ENCODE measurements around the gene TMEM185B.

The TMEM185B gene

DNA sequence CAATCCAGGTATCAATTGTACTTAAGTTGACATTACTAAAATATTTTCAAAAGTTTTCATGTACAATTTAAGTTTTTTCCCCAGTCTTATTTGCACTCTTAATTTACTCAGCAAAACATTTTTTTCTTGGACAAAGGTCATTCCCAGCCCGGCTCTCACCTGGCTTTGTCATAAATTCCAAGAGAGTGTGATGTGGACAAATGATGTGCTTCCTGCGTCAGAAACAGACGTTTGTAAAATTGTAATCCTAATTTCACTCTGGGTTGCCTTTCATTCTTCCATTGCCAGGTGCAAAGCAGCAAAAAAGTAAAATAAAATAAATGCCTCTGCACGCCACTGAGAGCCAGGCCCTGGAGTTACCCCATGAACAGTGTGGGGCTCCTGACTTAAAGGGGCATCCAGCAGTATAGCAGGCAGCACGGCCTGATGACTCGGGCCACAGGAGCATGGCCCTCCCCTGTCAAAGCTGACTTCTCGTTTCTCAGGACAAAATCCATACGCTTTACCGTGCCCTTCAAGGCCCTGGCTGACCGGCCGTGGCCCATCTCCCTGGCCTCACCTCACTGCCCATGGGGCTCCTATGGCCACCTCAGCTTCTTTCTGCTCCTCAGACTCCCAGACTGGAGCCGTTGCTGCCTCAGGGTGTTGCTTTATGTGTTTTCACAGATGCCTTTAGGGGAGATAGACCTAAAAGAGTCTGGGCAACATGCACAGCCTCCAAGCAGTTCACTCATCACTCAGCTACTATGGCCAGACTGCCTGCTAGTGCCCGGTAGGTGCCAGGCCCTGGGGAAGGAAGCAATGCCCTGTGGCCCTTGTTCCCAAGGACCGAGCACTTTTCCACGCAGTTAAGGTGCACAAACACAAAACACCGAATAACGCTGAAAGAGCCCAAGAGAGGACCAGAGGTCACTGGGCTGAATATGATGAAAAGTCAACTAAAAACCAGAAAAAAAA, 7.6 kb upstream of the TMEM185B start:
- no peak for DNase-seq

DNA sequence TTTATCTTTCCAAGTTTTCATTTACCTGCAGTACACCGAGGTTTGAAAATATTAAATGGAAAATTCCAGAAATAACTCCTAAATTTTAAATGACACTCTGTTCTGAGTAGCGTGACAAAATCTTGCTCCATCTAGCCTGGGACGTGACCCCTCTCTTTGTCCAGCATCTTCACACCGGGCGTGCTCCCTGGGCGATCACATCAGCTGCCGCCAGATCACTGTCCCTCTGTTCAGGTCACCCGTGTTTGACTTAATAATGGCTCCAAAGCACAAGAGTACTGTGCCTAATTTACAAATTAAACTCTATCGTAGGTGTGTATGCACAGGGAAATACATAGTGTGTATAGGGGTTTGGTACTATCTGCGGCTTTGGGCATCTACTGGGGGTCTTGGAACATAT, 6.1 kb upstream of the TMEM185B start:
- DNase-seq = no peak

DNA sequence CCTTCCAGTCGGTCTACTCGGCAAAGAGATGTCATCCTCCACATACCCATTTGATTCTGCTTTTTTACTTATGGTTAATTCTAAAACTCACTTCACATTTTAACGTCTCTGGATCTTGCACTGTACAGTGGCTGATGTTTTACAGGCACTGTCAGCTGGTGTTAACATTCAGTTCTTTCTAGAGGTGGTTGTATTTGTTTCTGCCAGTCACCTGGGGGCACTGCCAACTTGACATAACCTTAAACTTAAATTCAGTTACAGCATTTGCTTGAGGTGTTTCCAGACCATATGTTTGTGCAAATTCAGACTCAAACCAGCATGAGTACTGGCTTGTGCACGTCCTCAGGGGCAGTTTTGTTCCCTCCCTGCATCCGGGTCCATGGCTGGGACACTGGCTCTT, 5.3 kb upstream of the TMEM185B start:
- DNase-seq = no peak

DNA sequence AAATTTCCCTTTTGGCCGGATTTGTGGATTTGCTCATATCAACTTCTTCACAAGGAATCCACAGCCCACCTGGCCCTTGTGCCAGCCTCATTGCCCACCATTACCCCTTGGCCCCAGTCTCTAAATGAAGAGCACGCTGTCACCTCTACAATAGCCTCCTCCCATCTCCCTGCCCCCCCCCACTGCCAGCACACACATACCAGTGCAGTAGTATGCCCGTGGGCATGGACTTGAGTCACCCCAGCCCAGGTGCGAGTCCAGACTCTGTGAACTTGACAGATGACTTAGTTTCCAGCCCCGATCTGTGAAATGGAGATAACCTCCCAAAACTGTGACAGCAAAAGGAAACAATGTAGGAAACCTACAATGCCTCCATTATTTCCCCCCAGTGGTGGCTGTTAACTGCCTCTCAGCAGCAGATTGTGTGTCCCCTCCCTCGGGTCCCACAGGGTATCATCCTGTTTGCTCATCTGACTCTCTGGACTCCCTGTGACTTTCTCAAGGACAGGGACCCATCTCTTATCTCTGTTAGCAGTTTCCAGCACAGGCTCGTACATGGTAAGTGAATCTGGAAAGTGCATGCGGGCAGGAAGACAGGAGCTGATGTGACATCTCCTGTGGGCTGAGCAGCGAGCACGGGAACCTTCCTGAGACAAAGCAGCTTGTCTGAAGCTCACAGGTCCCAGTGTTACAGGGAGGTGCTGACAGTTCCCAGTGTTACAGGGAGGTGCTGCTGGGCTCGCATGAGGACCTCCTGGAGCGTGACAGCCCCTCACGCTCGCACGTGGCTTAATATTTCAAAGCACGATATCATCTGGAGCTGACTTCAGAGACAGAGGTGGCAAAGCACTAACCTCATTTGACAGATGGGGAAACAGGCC, 4.2 kb upstream of the TMEM185B start:
- DNase-seq = no peak

DNA sequence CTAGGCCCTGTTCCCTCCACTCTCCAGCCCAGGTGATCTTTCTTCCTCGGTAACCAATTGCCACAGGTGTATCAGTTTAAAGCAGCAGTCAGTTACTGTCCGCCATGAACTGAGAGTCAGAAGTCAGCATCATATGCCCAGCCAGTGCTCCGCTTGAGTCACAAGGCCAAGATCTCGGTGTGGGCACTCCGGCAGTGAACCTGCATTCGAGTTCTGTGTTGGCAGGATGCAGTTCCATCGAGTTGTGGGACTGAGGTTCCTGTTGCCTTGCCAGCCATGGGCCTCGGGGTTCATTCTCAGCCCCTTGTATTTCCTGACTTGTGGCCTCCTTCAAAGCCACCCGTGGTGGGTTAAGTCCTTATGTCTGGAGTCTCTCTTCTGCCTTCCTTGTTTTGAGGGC, 3.1 kb upstream of the TMEM185B start:
- no peak for DNase-seq

DNA sequence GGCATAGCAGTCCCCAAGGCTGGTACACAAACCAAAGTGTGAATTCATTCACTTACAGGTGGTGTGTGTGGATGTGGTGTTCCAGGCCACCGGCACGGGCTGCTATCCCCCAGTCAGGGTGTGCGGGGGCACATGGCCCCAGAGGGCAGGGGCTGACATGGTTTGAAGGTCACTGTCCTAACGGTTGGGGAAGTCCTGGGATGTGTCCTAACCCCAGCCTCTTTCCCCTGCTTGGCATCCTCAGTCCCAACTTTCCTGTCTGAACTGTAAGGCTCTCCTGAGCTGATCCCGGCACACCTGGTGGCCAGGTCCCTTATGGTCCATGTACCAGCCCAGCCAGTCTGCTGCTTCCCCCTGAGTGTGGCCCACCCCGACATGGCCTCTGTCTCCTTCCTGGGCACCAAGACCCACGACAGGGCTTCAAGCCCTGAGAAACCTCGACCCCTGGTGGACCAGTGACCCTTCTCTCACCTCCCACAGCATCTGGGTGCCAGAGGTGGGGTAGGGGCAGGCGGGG, 2.4 kb upstream of the TMEM185B start:
- DNase-seq = no peak

DNA sequence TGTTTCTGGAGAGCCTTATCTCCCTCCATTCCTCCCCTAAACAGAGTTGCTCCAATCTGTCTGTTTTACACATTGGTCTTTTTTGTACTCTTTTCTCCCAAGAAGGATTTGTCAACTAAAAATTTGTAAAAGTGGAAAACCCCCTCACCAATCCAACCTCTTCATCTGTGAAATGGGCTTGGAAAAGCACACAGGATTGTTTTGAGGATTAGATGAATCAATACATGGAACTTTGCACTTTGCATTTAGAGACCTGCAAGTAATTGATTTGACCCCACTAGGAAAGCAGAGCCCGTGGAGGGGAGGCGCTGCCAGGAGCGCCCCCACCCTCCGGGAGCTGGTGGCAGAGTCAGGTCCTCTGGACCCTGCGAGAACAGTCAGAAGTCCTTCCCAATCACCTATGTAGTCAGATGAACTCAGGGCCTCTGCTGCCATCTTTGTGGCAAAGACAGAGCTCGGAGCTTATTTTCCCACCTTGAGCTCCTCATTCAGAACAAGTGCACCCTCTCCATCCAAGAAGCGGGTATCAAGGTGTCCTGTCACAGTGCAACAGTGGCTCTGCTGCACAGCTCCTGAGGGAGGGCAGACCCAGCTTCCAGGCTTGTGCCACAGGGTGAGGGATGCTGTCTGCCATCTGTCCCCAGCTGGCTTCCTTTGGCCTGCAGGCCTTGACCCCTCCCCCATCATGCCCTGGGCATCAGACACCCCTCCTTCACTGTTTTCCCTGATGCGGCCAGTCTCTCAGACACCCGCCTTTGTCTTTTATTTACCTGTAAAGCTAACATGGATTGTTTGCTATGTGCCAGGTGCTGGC, 1.7 kb upstream of the TMEM185B start:
- DNase-seq = no peak

DNA sequence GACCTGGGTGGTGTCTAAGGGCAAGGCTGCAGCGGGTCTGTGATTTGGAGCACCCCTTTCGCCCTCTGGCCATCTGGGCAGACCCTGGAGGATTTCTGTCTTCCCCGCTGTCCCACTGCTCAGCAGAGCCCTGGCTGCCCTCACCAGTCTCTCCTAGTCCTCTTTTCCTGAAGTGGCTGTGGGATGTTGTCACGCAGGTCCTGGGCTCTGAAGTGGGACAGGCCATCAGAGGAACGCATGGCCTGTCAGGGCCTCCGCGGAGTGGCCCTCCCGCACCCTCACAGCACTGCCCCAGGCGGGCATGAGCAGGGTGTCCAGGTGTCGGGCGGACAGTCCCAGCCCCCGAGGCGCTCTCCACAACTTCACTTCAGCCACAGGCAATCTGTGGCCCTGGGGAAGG, 1.1 kb upstream of the TMEM185B start:
- DNase-seq = no peak

DNA sequence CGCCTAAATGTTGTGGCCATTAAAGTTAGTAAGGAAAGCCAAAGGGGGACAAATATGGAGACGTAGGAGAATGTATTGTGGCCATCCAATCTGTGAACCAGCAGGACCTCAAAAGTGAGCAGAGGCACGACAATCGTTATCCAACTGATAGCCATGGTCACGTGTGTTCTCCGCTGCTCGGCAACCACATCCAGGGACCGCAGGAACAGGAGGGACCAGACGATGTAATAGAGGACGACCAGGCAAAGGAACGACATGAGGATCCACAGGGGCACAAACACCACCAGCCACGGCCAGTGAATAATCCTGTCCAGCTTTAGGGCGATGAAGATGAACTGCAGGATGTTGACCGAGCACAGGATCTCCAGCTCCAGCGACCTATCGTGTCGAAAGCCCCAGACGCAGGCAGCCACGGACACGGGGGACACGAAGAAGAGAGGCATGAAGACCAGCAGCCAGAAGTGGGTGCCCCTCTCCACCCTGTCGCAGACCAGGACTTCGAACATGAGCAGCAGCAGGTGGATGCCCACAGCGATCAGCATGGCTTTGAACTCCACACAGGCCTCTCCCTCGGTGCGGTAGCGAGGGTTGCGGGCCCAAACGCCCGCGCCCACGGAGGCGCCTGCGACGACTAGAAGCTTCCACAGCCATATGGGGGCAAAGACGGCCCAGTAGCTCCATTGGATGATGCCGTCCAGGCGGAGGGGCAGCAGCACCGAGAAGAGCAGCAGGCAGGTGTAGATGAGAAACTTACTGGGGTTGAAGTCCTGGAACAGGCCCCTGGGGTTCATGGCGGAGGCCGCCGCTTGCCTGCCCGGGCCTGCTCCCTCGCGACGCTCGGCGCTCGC, 790 bp downstream of the TMEM185B start:
- peak; percentile 15 for DNase-seq

DNA sequence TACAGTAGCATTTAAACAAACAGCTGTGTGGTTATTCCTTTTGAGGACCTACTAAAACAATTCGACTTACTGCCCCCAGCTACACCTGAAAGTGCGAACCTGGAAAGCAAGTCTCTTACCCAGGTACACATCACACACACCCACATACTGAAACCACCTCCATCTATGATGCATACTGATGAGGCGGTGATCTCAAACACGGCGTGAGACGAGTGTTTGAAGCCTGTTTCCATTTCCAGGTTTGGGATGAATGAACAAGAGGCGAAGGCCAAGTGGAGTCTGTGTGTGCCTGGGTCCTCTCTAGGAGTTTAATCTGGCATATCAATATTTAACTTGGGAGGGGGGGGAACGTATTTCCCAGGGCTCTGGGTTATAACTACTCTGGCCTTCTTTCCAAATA, 1.6 kb downstream of the TMEM185B start:
- DNase-seq = peak; percentile 8

DNA sequence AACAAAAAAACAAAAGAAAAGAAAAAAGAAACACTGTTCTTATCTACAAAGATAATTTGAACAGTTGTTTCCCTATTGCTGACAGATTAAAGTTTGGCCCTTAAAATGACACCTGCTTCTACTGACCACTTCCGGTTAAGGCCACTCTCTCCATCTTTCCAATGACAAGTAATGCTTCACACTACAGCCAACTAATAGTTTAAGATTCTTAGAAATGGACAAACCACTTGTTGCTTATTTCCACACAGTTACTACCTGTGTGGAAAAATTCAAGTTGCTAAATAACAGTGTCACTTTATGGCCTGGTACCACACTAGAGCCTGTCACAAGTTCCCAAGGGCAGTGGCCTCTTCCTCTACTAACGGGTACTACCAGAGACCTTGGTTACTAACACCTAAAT, 2.4 kb downstream of the TMEM185B start:
- peak; percentile 1 for DNase-seq

DNA sequence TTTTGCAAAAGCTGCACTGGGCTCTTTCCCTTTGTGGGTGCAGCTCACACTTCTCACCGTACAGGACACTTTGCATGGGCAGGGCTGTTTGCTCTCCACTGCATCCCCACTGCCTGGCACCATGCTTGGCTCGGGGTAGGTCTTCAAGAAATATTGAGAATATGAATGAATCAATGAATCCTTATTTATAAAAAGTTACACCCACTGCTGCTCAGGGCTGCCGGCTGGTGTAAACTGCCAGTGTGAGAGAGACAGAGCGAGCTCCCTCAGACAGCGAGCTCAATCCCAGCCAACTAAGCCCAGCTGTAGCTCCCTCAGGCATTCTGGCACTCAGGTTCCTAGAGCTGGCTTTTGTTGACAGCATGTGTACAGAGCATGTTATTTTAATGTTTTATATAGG, 3.4 kb downstream of the TMEM185B start:
- DNase-seq = no peak

DNA sequence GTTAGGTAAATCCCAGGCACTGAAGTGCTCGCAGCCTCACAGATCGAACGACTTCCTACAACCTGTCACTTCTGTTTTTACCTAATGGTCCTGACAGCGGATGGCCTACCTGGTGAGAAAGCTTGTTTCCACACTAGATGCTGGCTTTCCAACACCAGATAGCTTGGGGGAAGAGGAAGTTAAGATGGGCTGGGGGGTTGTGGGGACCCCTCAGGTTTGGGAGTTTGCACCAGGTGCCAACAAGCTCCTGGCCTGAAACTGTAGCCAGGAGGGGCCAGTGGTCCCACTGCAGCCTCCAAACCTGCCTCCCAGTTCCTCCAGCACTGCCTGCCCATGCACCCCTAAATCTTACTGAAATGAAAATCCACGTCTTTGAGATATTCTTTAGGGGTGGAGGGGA, 3.9 kb downstream of the TMEM185B start:
- DNase-seq = no peak

DNA sequence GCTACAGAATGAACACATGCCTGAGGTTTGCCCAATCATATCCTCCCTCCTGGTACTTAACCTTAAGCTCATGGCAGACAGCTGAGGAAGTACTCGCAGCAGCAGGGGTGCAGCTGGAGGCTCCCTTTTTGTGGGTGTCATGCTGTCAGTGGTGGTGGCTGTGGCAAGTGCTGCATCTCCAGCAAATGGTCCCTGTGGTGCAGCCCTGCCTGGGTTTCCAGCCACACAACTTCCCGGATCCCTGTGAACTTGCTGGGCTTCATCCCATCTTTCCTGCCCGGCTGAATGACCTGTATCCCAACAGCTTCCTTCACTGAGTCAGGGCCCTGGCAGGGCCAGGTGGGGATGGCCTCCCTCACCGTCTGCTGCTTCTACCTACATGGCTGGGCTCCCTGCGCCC, 5.0 kb downstream of the TMEM185B start:
- DNase-seq = no peak

DNA sequence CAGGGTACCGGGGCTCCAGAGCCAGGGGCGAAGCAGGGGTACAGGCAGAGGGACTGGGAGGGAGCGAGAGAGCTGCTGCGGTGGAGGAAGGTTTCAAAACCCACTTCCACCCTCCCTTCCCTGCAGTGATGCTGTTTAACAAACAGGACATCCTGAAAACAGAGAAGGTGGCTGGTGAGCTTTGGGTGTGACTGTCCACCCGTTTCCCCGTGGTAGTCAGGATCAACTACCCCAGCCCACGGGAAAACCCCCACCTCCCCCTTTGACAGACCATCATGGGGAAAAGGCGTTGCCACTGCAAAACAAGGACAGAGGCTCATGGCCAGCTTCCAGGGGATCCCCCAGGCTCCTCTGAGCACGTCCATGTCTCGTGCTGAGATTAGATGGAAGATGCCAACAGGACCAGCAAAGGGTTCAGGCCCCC, 12.9 kb downstream of the TMEM185B start:
- no peak for DNase-seq

DNA sequence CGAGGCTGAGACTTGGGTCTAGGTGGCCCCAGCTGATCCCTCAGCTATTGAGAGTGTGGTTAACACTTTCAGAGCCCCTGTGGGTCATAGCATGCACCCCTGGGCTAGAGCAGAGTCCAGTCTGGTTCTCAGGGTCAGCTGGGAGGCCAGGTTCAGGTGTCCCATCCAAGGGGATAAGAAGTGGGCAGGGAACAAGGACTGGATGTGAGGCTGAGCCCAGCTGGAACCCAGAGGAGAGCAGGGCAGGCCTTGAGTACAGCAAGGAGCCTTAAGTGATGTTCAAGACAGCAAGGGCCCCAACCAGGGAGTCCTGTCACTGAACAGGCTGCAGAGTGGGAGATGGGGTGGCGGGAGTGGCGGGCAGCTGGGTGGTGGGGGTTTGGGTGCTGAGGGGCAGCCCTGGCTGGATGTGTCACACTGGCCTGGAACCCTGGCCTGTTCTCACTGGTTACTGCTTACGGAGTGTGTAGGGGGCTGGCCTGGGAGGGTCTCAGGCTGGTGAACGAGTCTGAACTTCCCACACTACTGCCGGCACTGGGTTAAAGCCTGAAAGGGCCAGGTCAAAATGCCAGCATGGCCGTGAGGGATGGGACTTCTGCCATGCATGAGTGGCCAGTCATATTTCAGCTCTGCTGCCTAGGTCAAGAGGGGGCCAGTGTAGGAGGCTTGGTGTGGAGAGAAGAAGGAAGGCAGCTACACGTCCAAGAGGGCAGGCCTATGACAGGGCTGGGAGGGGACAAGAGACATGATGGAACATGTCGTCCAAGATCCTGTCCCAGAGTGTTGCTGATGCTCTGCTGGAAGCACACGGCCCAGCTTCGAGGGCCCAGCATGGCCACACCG, 13.6 kb downstream of the TMEM185B start:
- DNase-seq = no peak

DNA sequence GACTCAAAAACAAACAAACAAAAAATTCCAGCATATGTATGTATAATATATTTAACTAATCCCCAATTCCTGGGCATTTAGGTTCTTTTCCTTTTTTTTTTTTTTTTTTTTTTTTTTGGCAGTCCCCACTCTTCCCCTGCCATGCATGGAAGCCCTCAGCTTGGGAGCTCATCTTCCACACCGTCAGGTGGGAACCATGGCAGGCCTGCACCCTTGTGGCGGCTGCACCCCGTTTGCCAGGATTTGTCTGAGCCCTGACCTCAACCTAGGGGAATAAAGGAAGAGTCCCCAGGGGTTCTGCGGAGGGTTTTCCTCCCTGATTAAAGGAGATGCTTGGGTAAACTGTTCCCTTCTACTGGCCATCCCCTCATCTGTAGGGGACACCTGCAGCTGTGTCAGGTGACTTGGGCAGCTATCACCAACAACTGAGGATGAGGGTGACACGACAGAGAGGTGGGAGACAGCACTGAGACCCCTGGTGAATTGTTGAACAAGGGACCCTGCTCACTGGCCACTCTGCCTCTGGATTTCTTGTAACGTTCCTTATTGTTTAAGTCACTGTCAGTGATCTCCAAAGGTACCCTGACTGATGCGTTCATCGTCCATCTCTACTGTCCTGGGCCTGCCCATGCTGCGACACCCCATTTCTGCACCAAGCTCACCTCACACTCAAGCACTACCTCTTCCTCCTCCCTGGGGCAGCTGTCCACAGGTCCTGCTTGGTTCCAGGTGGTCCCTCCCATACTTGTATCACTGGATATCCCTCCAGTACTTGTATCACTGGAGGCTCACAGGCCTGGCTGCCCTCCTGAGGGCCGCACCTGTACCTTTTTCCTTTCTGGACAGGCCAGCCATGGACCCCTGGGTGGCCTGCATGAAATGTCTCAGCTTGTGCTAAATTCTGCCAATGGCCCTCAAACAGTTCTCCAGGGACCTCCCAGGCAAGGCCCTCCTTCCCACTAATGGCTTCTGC, 14.5 kb downstream of the TMEM185B start:
- DNase-seq = no peak

DNA sequence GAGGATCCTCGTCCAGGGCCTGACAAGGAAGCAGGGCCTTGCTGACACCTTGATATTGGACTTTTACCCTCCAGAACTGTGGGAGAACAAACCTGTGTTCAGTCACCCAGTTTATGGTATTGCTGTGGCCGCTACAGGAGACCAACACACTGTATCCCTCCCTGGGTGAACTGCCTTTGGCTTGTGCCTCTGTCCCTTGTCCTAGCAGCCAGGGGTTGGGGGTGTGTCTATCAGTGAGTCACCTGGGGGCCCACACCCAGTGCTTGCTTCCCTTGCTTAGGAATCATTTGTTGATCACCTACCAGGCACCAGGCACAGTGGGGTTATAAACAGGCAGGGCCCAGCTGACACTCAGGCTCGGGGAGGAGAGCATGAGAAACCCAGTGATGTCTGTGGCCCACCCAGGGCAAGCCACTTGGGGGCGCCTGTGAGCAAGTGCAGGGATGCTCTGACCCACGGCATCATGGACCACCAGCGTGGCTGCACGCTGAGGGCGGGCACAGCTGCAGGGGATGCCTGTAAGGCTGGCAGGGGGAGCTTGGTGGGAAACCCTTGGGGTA, 17.1 kb downstream of the TMEM185B start:
- no peak for DNase-seq
